GM23338 (cell line): Measurements from ENCODE around the gene OR2S2. TPM values are rescaled to one million over a fixed set of nuclear protein-coding genes. Genes with fewer than 3 reads are reported as not detected.

Source experiments
- ATAC-seq: fragments of 200-7000 bp; cut with Tn5 transposase; 3 replicates; pipeline ENCODE4 v1.9.1; 2020
- DNase-seq: peaks from one replicate; pipeline ENCODE4 v3.0.0-alpha.2; 2015; ENCODE audit warnings: low spot score
- H2AFZ ChIP-seq: fragments of 200-600 bp; sonication (generic); 2 replicates; pipeline ENCODE4 v1.8.0; 2016; ENCODE audit warnings: antibody characterized with exemption, mild to moderate bottlenecking, moderate library complexity
- H3F3A ChIP-seq: fragments of 200-600 bp; sonication (generic); replicated peaks from 2 replicates; pipeline ENCODE4 v1.8.0; 2017; ENCODE audit warnings: antibody characterized with exemption, mixed run types, low read depth
- H3K27ac ChIP-seq: fragments of 200-600 bp; sonication (generic); 2 replicates; pipeline ENCODE4 v1.6.1; 2016; ENCODE audit warnings: low read depth
- H3K27me3 ChIP-seq: fragments of 200-600 bp; sonication (generic); 2 replicates; pipeline ENCODE4 v1.8.0; 2016; ENCODE audit warnings: mild to moderate bottlenecking, mixed run types, moderate library complexity; ENCODE audit not compliant: insufficient read depth
- H3K36me3 ChIP-seq: fragments of 200-600 bp; sonication (generic); 2 replicates; pipeline ENCODE4 v1.8.0; 2016; ENCODE audit warnings: mild to moderate bottlenecking; ENCODE audit not compliant: insufficient read depth
- H3K4me1 ChIP-seq: fragments of 200-600 bp; sonication (generic); 2 replicates; pipeline ENCODE4 v1.8.0; 2016; ENCODE audit warnings: mild to moderate bottlenecking, moderate library complexity; ENCODE audit not compliant: insufficient read depth
- H3K4me2 ChIP-seq: fragments of 200-600 bp; sonication (generic); 2 replicates; pipeline ENCODE4 v1.7.1; 2017; ENCODE audit warnings: mixed run types
- H3K4me3 ChIP-seq: fragments of 200-600 bp; sonication (generic); 2 replicates; pipeline ENCODE4 v1.6.1; 2016; ENCODE audit warnings: mixed run types
- H3K79me2 ChIP-seq: fragments of 200-600 bp; sonication (generic); replicated peaks from 2 replicates; pipeline ENCODE4 v1.8.0; 2017; ENCODE audit warnings: mild to moderate bottlenecking; ENCODE audit not compliant: insufficient read depth
- H3K9me2 ChIP-seq: fragments of 200-600 bp; sonication (generic); 2 replicates; pipeline ENCODE4 v1.8.0; 2017; ENCODE audit not compliant: insufficient read depth
- H4K20me1 ChIP-seq: fragments of 200-600 bp; sonication (generic); replicated peaks from 2 replicates; pipeline ENCODE4 v1.8.0; 2017; ENCODE audit warnings: mild to moderate bottlenecking; ENCODE audit not compliant: insufficient read depth
- H3K27ac Mint-ChIP-seq: 2 replicates; pipeline ENCODE4 v1.8.0; 2020; ENCODE audit warnings: inconsistent platforms, mild to moderate bottlenecking, moderate library complexity, mixed read lengths
- H3K27me3 Mint-ChIP-seq: 3 replicates; pipeline ENCODE4 v1.8.0; 2022; ENCODE audit warnings: low read depth, mild to moderate bottlenecking, moderate library complexity, mixed read lengths, inconsistent platforms; ENCODE audit not compliant: insufficient read depth, poor library complexity
- H3K36me3 Mint-ChIP-seq: 3 replicates; pipeline ENCODE4 v1.8.0; 2021; ENCODE audit warnings: low read depth, mild to moderate bottlenecking, inconsistent platforms, moderate library complexity, mixed read lengths
- H3K4me1 Mint-ChIP-seq: 3 replicates; pipeline ENCODE4 v1.8.0; 2020; ENCODE audit warnings: mild to moderate bottlenecking, inconsistent platforms, mixed read lengths
- H3K4me3 Mint-ChIP-seq: 3 replicates; pipeline ENCODE4 v1.8.0; 2021; ENCODE audit warnings: moderate library complexity, mild to moderate bottlenecking, inconsistent platforms, mixed read lengths
- H3K9me3 Mint-ChIP-seq: 3 replicates; pipeline ENCODE4 v1.8.0; 2020; ENCODE audit warnings: moderate library complexity, mild to moderate bottlenecking, inconsistent platforms, mixed read lengths
- EZH2phosphoT487 ChIP-seq: fragments of 200-600 bp; sonication (generic); IDR thresholded peaks from one replicate; pipeline ENCODE4 v1.8.1; 2018; ENCODE audit warnings: antibody characterized with exemption; ENCODE audit not compliant: unreplicated experiment
- JUNB ChIP-seq: IDR thresholded peaks from one replicate; pipeline ENCODE4 v1.6.1; 2016; ENCODE audit warnings: antibody characterized with exemption; ENCODE audit not compliant: unreplicated experiment
- NANOG ChIP-seq: IDR thresholded peaks from 2 replicates; pipeline ENCODE4 v1.6.1; 2016; ENCODE audit warnings: antibody characterized with exemption, borderline replicate concordance
- POLR2AphosphoS5 ChIP-seq: IDR thresholded peaks from 2 replicates; pipeline ENCODE4 v1.6.1; 2016; ENCODE audit warnings: antibody characterized with exemption, low read depth
- polyA plus RNA-seq: library from polyadenylated mRNA; unstranded; fragments of >200 nt; fragmentation: Nextera tagmentation; extraction: Ambion mirVana; gene quantifications from 2 replicates; pipeline ENCODE4 v1.2.1, GENCODE V29; 2016
- total RNA-seq: library from RNA; depleted of rRNA; stranded (reverse); fragments of >200 nt; shearing (Covaris generic); gene quantifications from 2 replicates; pipeline ENCODE4 v1.2.3, GENCODE V29; 2014
- TF ChIP-seq, protein P1 (sequence below), 2 experiments: fragments of 200-600 bp in 1 of 2; sonication (generic) in 1 of 2; conservative IDR thresholded peaks; 2 replicates each; pipeline versions ENCODE4 v1.5.1 to v1.6.1; 2016 to 2017; ENCODE audit warnings: antibody characterized with exemption in 2 of 2, low read depth in 2 of 2, mild to moderate bottlenecking in 2 of 2, moderate library complexity in 1 of 2
- TF ChIP-seq, protein P2 (sequence below): IDR thresholded peaks from 2 replicates; pipeline ENCODE4 v1.6.1; 2016; ENCODE audit warnings: antibody characterized with exemption
- TF ChIP-seq, protein P3 (sequence below): IDR thresholded peaks from one replicate; pipeline ENCODE4 v1.6.1; 2018; ENCODE audit warnings: antibody characterized with exemption; ENCODE audit not compliant: unreplicated experiment

OR2S2 gene
- total and polyA plus RNA-seq, 2 experiments from 2014 or later = not detected

DNA sequence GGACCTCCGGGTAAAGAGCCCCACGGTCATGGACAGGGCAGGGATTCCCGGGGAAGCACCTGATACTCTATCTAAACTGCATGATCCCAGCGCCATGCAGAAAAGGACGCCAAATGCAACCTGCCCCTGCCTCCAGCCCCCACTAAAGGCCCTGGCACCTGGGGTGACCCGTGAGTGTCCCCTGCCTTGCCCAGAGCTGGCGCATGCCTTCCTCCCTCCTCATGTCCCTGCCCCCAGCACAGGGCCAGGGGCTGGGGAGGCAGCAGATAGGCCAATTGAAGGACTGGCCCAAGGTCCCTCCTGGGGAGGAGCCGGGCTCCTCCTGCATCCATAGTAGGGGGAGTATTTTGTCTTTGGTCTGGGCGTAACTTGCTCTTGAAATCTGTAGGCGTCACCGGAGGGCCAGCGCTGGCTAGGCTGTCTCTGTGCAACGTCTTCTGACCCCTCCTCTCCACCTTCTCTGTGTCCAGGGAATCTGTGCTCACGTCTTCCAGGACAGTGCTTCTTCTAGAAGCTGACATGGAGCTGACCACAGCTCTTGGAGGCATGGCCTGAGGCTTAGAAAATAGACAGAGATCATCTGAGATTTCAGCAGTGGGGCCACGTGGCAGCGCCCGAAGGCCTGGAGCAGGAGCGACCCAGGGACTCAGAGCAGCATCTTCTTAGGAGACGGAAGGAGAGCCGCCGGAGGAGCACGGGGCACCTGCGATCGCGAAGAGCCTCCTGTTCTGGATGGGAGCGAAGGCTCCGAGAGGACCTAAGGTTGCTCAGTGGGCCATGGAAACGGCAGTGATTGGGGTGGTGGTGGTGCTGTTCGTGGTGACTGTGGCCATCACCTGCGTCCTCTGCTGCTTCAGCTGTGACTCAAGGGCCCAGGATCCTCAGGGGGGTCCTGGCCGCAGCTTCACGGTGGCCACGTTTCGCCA, 48.0 kb downstream of the OR2S2 start:
- Histone ChIP-seq H3K9me2 (no peaks in the 10 kb centered on the region), H3K27ac (no peak overlapping the region), H3K27me3 (no peaks in the 10 kb centered on the region), H3K4me3 (no peak overlapping the region), H3K79me2 (no peaks in the 10 kb centered on the region), H4K20me1 (no peaks in the 10 kb centered on the region), H3K4me2 (no peak overlapping the region), H3K36me3 (no peaks in the 10 kb centered on the region), H2AFZ (peak overlapping the region; percentile 99), H3K4me1 (peaks cover 20% of the 10 kb centered on the region), H3F3A (peaks cover 4% of the 10 kb centered on the region; the same call in 1 of the 2 replicates)
- no peak for ATAC-seq
- Mint-ChIP-seq H3K4me3 (no peak overlapping the region), H3K27me3 (peaks cover 12% of the 10 kb centered on the region), H3K4me1 (peaks cover 48% of the 10 kb centered on the region), H3K36me3 (no peaks in the 10 kb centered on the region), H3K9me3 (no peaks in the 10 kb centered on the region), H3K27ac (no peak overlapping the region)
- no peak for DNase-seq
- no peak for TF ChIP-seq POLR2AphosphoS5
- TF ChIP-seq, protein P1, sequence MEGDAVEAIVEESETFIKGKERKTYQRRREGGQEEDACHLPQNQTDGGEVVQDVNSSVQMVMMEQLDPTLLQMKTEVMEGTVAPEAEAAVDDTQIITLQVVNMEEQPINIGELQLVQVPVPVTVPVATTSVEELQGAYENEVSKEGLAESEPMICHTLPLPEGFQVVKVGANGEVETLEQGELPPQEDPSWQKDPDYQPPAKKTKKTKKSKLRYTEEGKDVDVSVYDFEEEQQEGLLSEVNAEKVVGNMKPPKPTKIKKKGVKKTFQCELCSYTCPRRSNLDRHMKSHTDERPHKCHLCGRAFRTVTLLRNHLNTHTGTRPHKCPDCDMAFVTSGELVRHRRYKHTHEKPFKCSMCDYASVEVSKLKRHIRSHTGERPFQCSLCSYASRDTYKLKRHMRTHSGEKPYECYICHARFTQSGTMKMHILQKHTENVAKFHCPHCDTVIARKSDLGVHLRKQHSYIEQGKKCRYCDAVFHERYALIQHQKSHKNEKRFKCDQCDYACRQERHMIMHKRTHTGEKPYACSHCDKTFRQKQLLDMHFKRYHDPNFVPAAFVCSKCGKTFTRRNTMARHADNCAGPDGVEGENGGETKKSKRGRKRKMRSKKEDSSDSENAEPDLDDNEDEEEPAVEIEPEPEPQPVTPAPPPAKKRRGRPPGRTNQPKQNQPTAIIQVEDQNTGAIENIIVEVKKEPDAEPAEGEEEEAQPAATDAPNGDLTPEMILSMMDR (conservative IDR thresholded peaks at IDR 0.05; ENCODE audit: low read depth in 2 of 2) = 0 out of 4 replicates have a peak, but pooled peaks of 1 of the 2 experiments have one; percentile 4
- no peak for TF ChIP-seq NANOG
- TF ChIP-seq, protein P2, sequence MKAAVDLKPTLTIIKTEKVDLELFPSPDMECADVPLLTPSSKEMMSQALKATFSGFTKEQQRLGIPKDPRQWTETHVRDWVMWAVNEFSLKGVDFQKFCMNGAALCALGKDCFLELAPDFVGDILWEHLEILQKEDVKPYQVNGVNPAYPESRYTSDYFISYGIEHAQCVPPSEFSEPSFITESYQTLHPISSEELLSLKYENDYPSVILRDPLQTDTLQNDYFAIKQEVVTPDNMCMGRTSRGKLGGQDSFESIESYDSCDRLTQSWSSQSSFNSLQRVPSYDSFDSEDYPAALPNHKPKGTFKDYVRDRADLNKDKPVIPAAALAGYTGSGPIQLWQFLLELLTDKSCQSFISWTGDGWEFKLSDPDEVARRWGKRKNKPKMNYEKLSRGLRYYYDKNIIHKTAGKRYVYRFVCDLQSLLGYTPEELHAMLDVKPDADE = no peak

DNA sequence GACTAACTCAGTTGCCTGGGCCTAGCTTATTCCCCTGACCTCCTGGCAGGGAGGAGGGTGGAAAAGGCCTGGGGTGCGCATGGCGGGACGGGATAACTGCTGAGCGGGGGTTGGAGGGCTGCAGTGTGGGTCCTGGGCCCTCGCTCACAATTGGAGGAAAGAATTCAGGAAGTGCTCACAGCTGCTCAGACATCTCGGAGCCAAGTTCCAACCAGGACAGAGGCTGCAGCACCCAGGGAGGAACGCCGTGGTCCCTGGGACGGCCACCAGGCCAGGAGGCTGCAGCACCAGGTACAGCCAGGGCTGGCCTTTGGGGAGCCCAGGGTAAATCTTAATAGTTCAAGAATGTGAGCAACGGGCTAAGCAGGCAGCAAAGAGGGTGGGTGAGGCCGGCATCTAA, 48.7 kb downstream of the OR2S2 start, which contains the start of gene SPAAR:
Gene SPAAR (plus strand): TSS at position 217 of the 400 bp plus-strand sequence. CDS start 974 bp downstream, outside the sequence.
- TF ChIP-seq, protein P3, sequence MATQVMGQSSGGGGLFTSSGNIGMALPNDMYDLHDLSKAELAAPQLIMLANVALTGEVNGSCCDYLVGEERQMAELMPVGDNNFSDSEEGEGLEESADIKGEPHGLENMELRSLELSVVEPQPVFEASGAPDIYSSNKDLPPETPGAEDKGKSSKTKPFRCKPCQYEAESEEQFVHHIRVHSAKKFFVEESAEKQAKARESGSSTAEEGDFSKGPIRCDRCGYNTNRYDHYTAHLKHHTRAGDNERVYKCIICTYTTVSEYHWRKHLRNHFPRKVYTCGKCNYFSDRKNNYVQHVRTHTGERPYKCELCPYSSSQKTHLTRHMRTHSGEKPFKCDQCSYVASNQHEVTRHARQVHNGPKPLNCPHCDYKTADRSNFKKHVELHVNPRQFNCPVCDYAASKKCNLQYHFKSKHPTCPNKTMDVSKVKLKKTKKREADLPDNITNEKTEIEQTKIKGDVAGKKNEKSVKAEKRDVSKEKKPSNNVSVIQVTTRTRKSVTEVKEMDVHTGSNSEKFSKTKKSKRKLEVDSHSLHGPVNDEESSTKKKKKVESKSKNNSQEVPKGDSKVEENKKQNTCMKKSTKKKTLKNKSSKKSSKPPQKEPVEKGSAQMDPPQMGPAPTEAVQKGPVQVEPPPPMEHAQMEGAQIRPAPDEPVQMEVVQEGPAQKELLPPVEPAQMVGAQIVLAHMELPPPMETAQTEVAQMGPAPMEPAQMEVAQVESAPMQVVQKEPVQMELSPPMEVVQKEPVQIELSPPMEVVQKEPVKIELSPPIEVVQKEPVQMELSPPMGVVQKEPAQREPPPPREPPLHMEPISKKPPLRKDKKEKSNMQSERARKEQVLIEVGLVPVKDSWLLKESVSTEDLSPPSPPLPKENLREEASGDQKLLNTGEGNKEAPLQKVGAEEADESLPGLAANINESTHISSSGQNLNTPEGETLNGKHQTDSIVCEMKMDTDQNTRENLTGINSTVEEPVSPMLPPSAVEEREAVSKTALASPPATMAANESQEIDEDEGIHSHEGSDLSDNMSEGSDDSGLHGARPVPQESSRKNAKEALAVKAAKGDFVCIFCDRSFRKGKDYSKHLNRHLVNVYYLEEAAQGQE = no peak
- TF ChIP-seq EZH2phosphoT487 (no peak), JUNB (no peak)
- Mint-ChIP-seq H3K4me3 (peak within 1 kb of the TSS; percentile 40; the same call in 1 of the 3 replicates), H3K9me3 (no peaks in the 10 kb centered on the region), H3K4me1 (peaks cover 53% of the 10 kb centered on the region), H3K36me3 (no peaks in the 10 kb centered on the region), H3K27ac (peak within 1 kb of the TSS; percentile 78), H3K27me3 (peaks cover 11% of the 10 kb centered on the region)
- Histone ChIP-seq H3K9me2 (no peaks in the 10 kb centered on the region), H3K27ac (peak within 1 kb of the TSS; percentile 60; the same call in 1 of the 2 replicates), H2AFZ (peak within 1 kb of the TSS; percentile 99), H3K27me3 (no peaks in the 10 kb centered on the region), H3K4me2 (peak within 1 kb of the TSS; percentile 69), H3K36me3 (no peaks in the 10 kb centered on the region), H4K20me1 (no peaks in the 10 kb centered on the region), H3K79me2 (no peaks in the 10 kb centered on the region), H3F3A (peaks cover 3% of the 10 kb centered on the region; the same call in 1 of the 2 replicates), H3K4me1 (peaks cover 20% of the 10 kb centered on the region), H3K4me3 (no peak within 1 kb of the TSS)
- DNase-seq (no peak), ATAC-seq (no peak)
